GM06990 (cell line): ENCODE data around the gene NCAPG.
"Not testable (repeated sequence)": the region's sequence is repeated elsewhere in the genome, so short reads cannot be mapped to it uniquely, and the experiment has no call there.

Experiments used
- DNase-seq: peaks from one replicate; pipeline ENCODE4 v3.0.0-alpha.2; 2011; ENCODE audit not compliant: insufficient read length; ENCODE audit errors: extremely low read depth
- H3K27me3 ChIP-seq: replicated peaks from 2 replicates; pipeline ENCODE4 v1.6.0; 2011; ENCODE audit warnings: low read length; ENCODE audit not compliant: control insufficient read depth, insufficient read depth
- H3K36me3 ChIP-seq: 2 replicates; pipeline ENCODE4 v1.5.1; 2011; ENCODE audit warnings: low read length; ENCODE audit not compliant: control insufficient read depth, insufficient read depth
- H3K4me3 ChIP-seq: replicated peaks from 2 replicates; pipeline ENCODE4 v1.5.1; 2011; ENCODE audit warnings: low read depth, mild to moderate bottlenecking, control low read depth, low read length
- CTCF ChIP-seq: IDR thresholded peaks from 2 replicates; pipeline ENCODE4 v1.5.1; 2011; ENCODE audit warnings: low read length, control low read depth, mild to moderate bottlenecking, inconsistent platforms; ENCODE audit not compliant: insufficient read depth, poor library complexity, severe bottlenecking

The NCAPG gene

GRCh38 chr4:17854036-17854435, 43.3 kb downstream of the NCAPG start:
- no peak for DNase-seq
- no peaks in the 10 kb centered on the region for H3K36me3 ChIP-seq
- H3K27me3 ChIP-seq, result no peaks in the 10 kb centered on the region
- no peak overlapping the region for H3K4me3 ChIP-seq
- TF ChIP-seq CTCF, result no peak

- Histone ChIP-seq H3K27me3 (no peaks in the 10 kb centered on the region), H3K36me3 (no peaks in the 10 kb centered on the region), H3K4me3 (no peak overlapping the region)
- no peak for TF ChIP-seq CTCF
- DNase-seq, result no peak
Measured at GRCh38 chr4:17859793-17860406, 49.1 kb downstream of the NCAPG start.

- not testable (repeated sequence) for DNase-seq, H3K4me3 ChIP-seq, H3K36me3 ChIP-seq, H3K27me3 ChIP-seq
Measured at GRCh38 chr4:17861906-17862305, 51.1 kb downstream of the NCAPG start.

- TF ChIP-seq CTCF, result no peak
- Histone ChIP-seq H3K4me3 (no peak overlapping the region), H3K36me3 (no peaks in the 10 kb centered on the region), H3K27me3 (no peaks in the 10 kb centered on the region)
- DNase-seq, result no peak
Measured at GRCh38 chr4:17865866-17866363, 55.1 kb downstream of the NCAPG start.

- Histone ChIP-seq H3K4me3 (no peak overlapping the region), H3K27me3 (no peaks in the 10 kb centered on the region), H3K36me3 (no peaks in the 10 kb centered on the region)
- no peak for TF ChIP-seq CTCF
- DNase-seq, result no peak
Measured at GRCh38 chr4:17866810-17867209, 56.0 kb downstream of the NCAPG start.

- H3K27me3 ChIP-seq, result no peaks in the 10 kb centered on the region
- TF ChIP-seq CTCF, result no peak
Measured at GRCh38 chr4:17867276-17867675, 56.5 kb downstream of the NCAPG start.

More at GRCh38 chr4:17867276-17867675, 56.5 kb downstream of the NCAPG start:
- no peak overlapping the region for H3K4me3 ChIP-seq
- no peak for DNase-seq
- no peaks in the 10 kb centered on the region for H3K36me3 ChIP-seq
